ENCODE results near the gene SOX3.

Gene SOX3

DNA sequence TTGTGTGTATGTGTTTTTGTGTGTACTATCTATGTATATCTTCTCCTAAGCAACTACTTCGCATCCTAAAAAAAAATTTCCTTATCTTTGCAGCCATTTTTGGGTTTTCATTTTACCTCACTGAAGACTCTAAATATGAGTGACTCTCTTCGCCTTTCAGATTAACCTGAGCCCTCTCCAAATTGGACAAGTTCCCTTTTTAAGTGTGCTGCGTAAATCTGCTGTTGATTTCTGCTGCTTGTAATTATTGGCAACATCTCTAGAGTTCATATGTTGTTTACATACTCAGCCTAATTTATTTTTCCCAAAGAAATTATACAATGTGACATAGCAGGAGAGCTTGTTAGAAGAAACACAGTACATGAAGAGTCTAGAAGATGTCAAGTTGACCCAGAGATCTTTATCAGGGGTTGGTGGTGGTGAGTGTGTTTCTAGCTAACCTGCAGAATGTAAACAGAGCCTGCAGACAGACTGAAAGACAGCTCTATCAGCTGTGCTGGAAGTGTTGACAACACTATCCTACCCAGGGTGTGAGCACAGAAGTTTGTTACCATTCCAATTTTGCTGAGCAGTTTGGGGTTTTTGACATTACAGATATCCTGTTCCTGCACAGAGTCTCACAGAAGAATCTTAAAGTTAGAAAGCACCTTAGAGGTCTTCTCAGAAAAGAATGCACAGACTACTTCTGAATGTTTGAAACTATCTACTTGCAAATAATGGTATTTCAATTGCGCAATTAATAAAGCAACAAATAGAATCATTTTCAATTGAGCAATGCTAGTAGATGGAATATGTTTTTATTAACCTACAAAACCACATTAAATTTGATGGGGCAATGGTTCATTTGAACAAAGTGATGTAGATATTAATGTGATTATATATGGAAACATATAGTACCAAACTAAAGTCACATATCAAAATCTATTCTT, 12.5 kb downstream of the SOX3 start:
- DNase-seq = no peak

DNA sequence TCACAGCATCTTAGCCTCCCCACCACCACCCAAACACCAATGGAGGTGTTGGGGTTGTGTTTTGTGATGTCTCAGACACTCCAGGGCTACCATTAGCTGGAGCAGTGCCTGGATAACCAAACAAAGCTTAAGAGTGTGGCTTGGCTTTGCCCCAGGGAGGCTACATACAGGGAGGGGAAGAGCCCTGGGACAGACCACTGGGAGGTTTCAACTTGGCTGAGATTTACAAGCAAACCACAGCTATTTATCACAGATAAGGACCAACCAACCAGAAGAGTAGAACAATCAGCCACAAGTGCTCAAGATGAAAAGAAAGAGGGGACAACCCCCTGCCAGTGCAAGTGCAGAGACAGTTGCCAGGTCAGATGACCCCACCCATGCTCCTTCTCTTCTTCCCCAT, 24.1 kb downstream of the SOX3 start:
- DNase-seq = no peak

DNA sequence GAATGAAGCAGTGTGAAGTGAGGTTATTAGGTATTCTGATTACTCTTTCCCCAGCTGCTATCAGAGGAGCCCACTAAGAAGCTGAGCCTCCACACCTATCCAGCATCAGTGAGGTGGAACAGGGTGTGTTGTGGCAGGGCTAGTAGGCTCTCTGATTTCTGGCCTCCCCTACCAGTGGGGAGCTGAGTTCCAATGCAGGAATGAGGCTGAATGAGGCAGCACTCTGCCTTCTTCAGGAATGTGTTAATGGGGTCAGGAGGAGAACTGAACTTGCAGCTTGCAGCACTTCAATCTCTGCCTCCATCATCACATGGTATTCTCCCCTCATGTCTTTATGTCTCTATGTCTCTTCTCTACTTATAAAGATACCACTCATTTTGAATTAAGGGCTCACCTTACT, 26.9 kb downstream of the SOX3 start:
- DNase-seq = no peak

DNA sequence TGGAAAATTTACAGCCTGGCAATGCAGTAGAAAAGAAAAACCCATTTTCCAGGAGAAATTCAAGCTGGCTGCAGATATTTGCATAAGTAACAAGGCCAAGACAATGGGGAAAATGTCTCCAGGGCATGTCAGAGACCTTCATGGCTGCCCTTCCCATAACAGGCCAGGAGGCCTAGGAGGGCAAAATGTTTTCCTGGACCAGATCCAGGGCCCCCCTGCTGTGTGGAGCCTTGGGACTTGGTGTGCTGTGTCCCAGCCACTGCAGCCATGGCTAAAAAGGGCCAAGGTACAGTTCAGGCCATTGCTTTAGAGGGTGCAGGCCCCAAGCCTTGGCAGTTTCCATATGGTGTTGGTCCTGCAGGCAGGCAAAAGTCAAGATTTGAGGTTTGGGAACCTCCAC, 29.8 kb downstream of the SOX3 start:
- DNase-seq = no peak

DNA sequence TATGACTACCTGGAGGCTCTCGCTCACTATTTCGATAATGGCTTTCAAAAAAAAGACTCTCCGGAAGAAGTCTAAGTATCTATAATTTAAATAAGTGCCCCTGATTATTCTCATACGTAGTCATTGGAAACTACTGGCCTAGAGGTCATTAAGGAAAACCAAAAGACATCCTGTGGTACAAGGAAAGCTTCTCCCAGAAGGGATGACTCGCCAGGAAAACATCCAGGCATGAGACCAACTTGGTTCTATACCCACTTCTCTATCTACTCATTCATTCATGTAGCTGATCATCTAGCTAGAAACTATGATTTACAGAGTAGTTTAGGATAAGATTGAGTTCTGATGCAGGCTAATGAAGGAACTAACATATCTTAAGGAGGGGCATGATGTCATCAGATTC, 37.7 kb downstream of the SOX3 start:
- DNase-seq = no peak
